MM.1S (cell line): Measurements from ENCODE around the gene CCNE1.

Experiments
- DNase-seq: peaks from one replicate; pipeline ENCODE4 v3.0.0-alpha.2; 2015
- H2AFZ ChIP-seq: fragments of 300-600 bp; sonication (generic); 2 replicates; pipeline ENCODE4 v1.6.0; 2016; ENCODE audit warnings: antibody characterized with exemption, low read length
- H3F3A ChIP-seq: fragments of 300-600 bp; sonication (generic); 2 replicates; pipeline ENCODE4 v1.6.1; 2016; ENCODE audit warnings: mild to moderate bottlenecking, antibody characterized with exemption, low read length, moderate library complexity, mixed read lengths; ENCODE audit not compliant: insufficient read depth
- H3K27ac ChIP-seq: fragments of 300-600 bp; sonication (generic); 2 replicates; pipeline ENCODE4 v1.5.1; 2016; ENCODE audit warnings: mild to moderate bottlenecking, low read length
- H3K27me3 ChIP-seq: fragments of 300-600 bp; sonication (generic); replicated peaks from 2 replicates; pipeline ENCODE4 v1.6.0; 2016; ENCODE audit warnings: low read length; ENCODE audit not compliant: insufficient read depth
- H3K36me3 ChIP-seq: fragments of 300-600 bp; sonication (generic); replicated peaks from 2 replicates; pipeline ENCODE4 v1.6.1; 2016; ENCODE audit warnings: mild to moderate bottlenecking, low read length, mixed read lengths; ENCODE audit not compliant: insufficient read depth
- H3K4me1 ChIP-seq: fragments of 300-600 bp; sonication (generic); 2 replicates; pipeline ENCODE4 v1.6.1; 2016; ENCODE audit warnings: low read length, mixed read lengths
- H3K4me2 ChIP-seq: fragments of 300-600 bp; sonication (generic); 2 replicates; pipeline ENCODE4 v1.6.0; 2016; ENCODE audit warnings: low read depth, low read length
- H3K4me3 ChIP-seq: fragments of 300-600 bp; sonication (generic); 2 replicates; pipeline ENCODE4 v1.5.1; 2016; ENCODE audit warnings: low read length, mixed read lengths
- H3K79me2 ChIP-seq: fragments of 300-600 bp; sonication (generic); 2 replicates; pipeline ENCODE4 v1.6.1; 2016; ENCODE audit warnings: mixed run types, low read length, mixed read lengths
- H3K9ac ChIP-seq: fragments of 300-600 bp; sonication (generic); 2 replicates; pipeline ENCODE4 v1.6.1; 2016; ENCODE audit warnings: low read length, mixed read lengths
- H3K9me2 ChIP-seq: fragments of 300-600 bp; sonication (generic); replicated peaks from 2 replicates; pipeline ENCODE4 v1.6.1; 2016; ENCODE audit warnings: mild to moderate bottlenecking, low read length, mixed read lengths; ENCODE audit not compliant: insufficient read depth
- H3K9me3 ChIP-seq: fragments of 300-600 bp; sonication (generic); replicated peaks from 2 replicates; pipeline ENCODE4 v1.6.1; 2016; ENCODE audit warnings: mild to moderate bottlenecking, low read length, mixed read lengths; ENCODE audit not compliant: insufficient read depth
- H4K20me1 ChIP-seq: fragments of 300-600 bp; sonication (generic); 2 replicates; pipeline ENCODE4 v1.6.1; 2016; ENCODE audit warnings: mild to moderate bottlenecking, low read length, moderate library complexity, mixed read lengths; ENCODE audit not compliant: insufficient read depth
- CTCF ChIP-seq: fragments of 300-600 bp; sonication (generic); IDR thresholded peaks from 2 replicates; pipeline ENCODE4 v1.5.1; 2016; ENCODE audit warnings: antibody characterized with exemption, low read length, mixed read lengths
- EZH2 ChIP-seq: fragments of 300-600 bp; sonication (generic); optimal IDR thresholded peaks from 2 replicates; pipeline ENCODE3; 2017; ENCODE audit warnings: low read depth, mild to moderate bottlenecking, antibody characterized with exemption, low read length, mixed read lengths
- EZH2phosphoT487 ChIP-seq: fragments of 300-600 bp; sonication (generic); IDR thresholded peaks from 2 replicates; pipeline ENCODE4 v1.6.1; 2018; ENCODE audit warnings: antibody characterized with exemption, low read length

The CCNE1 gene

GRCh38 chr19:29855087-29855486 is 43.3 kb downstream of the CCNE1 start:
- TF ChIP-seq CTCF (no peak), EZH2phosphoT487 (no peak), EZH2 (no peak)
- no peaks in the 10 kb centered on the region for H4K20me1 ChIP-seq
- no peak overlapping the region for H2AFZ ChIP-seq
- H3K9me3 ChIP-seq: no peaks in the 10 kb centered on the region
- H3K9ac ChIP-seq: no peak overlapping the region
- no peak overlapping the region for H3K4me2 ChIP-seq
- H3K9me2 ChIP-seq: no peaks in the 10 kb centered on the region
- no peaks in the 10 kb centered on the region for H3F3A ChIP-seq
- no peak for DNase-seq
- H3K36me3 ChIP-seq: no peaks in the 10 kb centered on the region
- no peaks in the 10 kb centered on the region for H3K4me1 ChIP-seq
- peaks cover 55% of the 10 kb centered on the region for H3K27me3 ChIP-seq
- no peak overlapping the region for H3K27ac ChIP-seq
- H3K4me3 ChIP-seq: no peak overlapping the region
- no peaks in the 10 kb centered on the region for H3K79me2 ChIP-seq

- Histone ChIP-seq H3K79me2 (no peaks in the 10 kb centered on the region), H3K4me2 (no peak overlapping the region), H2AFZ (no peak overlapping the region), H4K20me1 (no peaks in the 10 kb centered on the region), H3K9ac (no peak overlapping the region), H3K27me3 (peaks cover 55% of the 10 kb centered on the region), H3F3A (no peaks in the 10 kb centered on the region), H3K4me3 (no peak overlapping the region), H3K9me3 (no peaks in the 10 kb centered on the region), H3K36me3 (no peaks in the 10 kb centered on the region), H3K4me1 (no peaks in the 10 kb centered on the region), H3K27ac (no peak overlapping the region), H3K9me2 (no peaks in the 10 kb centered on the region)
- no peak for DNase-seq
- no peak for TF ChIP-seq CTCF
- TF ChIP-seq EZH2: no peak
- TF ChIP-seq EZH2phosphoT487: no peak
Measured at GRCh38 chr19:29855741-29856500, 44.1 kb downstream of the CCNE1 start.

- no peak overlapping the region for H3K4me2 ChIP-seq
- TF ChIP-seq EZH2phosphoT487 (no peak), CTCF (peak; percentile 77), EZH2 (no peak)
Measured at GRCh38 chr19:29858000-29858596, 46.3 kb downstream of the CCNE1 start.

More at GRCh38 chr19:29858000-29858596, 46.3 kb downstream of the CCNE1 start:
- Histone ChIP-seq H2AFZ (no peak overlapping the region), H3K27ac (no peak overlapping the region), H3K9me2 (no peaks in the 10 kb centered on the region), H3K36me3 (no peaks in the 10 kb centered on the region), H3F3A (no peaks in the 10 kb centered on the region), H4K20me1 (no peaks in the 10 kb centered on the region), H3K79me2 (no peaks in the 10 kb centered on the region), H3K9me3 (no peaks in the 10 kb centered on the region), H3K4me1 (no peaks in the 10 kb centered on the region), H3K27me3 (peaks cover 51% of the 10 kb centered on the region), H3K9ac (no peak overlapping the region), H3K4me3 (no peak overlapping the region)
- peak; percentile 33 for DNase-seq
